GM18498 (cell line): ENCODE results near the gene TSPAN13.

Experiments
- ATAC-seq: cut with Tn5 transposase; IDR thresholded peaks from one replicate; pipeline ENCODE4 v1.9.1; 2021; ENCODE audit warnings: mild to moderate bottlenecking, moderate library complexity; ENCODE audit not compliant: unreplicated experiment

TSPAN13 gene

GRCh38 chr7:16810112-16810511 lies 56.6 kb downstream of the TSPAN13 start:
- ATAC-seq: no peak

- no peak for ATAC-seq
These were observed 57.0 kb downstream of the TSPAN13 start for GRCh38 chr7:16810573-16810972.

- ATAC-seq: no peak
These were observed 58.0 kb downstream of the TSPAN13 start for GRCh38 chr7:16811551-16811950.

GRCh38 chr7:16812542-16813231 lies 59.1 kb downstream of the TSPAN13 start:
- ATAC-seq: no peak

GRCh38 chr7:16813232-16813616 lies 59.7 kb downstream of the TSPAN13 start:
- no peak for ATAC-seq

- ATAC-seq: no peak
These were observed 61.4 kb downstream of the TSPAN13 start for GRCh38 chr7:16815001-16815400.

- ATAC-seq: no peak
These were observed 63.3 kb downstream of the TSPAN13 start for GRCh38 chr7:16816824-16817223.

GRCh38 chr7:16817536-16817935 lies 64.0 kb downstream of the TSPAN13 start:
- no peak for ATAC-seq

- ATAC-seq: no peak
These were observed 65.2 kb downstream of the TSPAN13 start for GRCh38 chr7:16818732-16819131.

- no peak for ATAC-seq
These were observed 68.5 kb downstream of the TSPAN13 start for GRCh38 chr7:16822029-16822428.

GRCh38 chr7:16826060-16826459 lies 72.5 kb downstream of the TSPAN13 start:
- ATAC-seq: no peak

GRCh38 chr7:16833373-16833772 lies 79.8 kb downstream of the TSPAN13 start:
- ATAC-seq: no peak
